Measurements from ENCODE around the gene SPTBN1. TPM values are rescaled to one million over a fixed set of nuclear protein-coding genes. Genes with fewer than 3 reads are reported as not detected.
A peak's percentile ranks its signal among the peaks of the same experiment; 100 is the strongest.

The SPTBN1 gene
- total and polyA plus RNA-seq, 4 experiments from 2014 or later, result 2.9 to 121 (median 87.3) TPM

DNA sequence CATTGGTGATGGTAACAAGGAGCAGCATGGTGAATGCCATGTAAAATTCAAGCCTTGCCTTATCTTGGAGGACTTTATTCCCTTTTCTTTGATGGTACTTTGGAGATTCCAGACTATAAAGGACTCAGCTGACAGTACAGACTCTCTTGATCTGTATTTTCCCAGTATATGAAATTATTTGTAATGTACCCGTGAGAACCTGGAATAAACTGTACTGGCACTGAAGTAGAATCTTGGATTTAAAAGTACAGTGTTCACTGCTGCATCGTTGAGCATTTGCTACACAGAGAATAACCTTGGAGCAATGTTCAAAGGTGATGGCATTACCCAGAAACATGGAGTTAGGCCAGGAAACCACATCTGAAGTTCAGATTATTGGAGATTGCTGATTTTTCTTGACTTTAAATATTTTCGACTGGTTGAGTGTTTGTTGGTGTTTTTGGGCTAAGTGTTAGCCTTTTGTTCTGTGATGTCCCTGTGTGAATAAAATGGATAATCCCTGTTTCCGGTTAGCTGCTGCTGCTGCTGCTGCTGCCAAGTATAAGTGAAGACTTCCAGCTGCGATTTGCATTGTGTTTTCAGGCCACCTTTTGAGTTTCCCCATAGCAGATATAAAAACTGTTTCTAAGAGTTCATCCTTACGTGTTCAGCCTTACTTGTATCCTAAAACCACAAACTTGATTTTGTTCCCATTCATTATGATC lies 122.0 kb downstream of the SPTBN1 start:
- POLR2A ChIA-PET (ENCODE audit: partially characterized antibody), result interaction anchor here (4.7 to 17.5 kb wide), 3 partner anchors 13 to 18 kb away, joined by 41 to 665 read pairs (median 136); no protein-coding TSS in a partner anchor
- intact Hi-C loops (cut with micrococcal nuclease), result no loop called here
- Mint-ChIP-seq H3K36me3 (peaks cover 3 to 17% of the 10 kb centered on the region in 2 donors), H3K27ac (peak overlapping the region; percentile 89 to 99 (median 94)), H3K27me3 (no peaks in the 10 kb centered on the region), H3K9me3 (no peaks in the 10 kb centered on the region), H3K4me3 (peak overlapping the region in 7 of 8 donors; percentile 49 to 83 (median 71)), H3K4me1 (peaks cover 76 to 100% (median 89%) of the 10 kb centered on the region in 4 donors)
- no peak overlapping the region for H3K4me3 ChIP-seq (ENCODE audit: low read length in 2 of 2)
- H3K4me1 ChIP-seq (ENCODE audit: insufficient read depth, low read length), result peaks cover 100% of the 10 kb centered on the region
- DNase-seq, result no peak
- no peaks in the 10 kb centered on the region for H3K27me3 ChIP-seq (ENCODE audit: insufficient read depth, low read length)
- H3K27ac ChIP-seq (ENCODE audit: low read depth, low read length), result peak overlapping the region; percentile 94
- H3K36me3 ChIP-seq (ENCODE audit: insufficient read depth, low read length), result no peaks in the 10 kb centered on the region
- CTCF ChIA-PET (ENCODE audit: partially characterized antibody), result interaction anchor here (4.0 to 14.6 kb wide), 2 partner anchors 8 to 17 kb away, joined by 18 to 199 read pairs; no protein-coding TSS in a partner anchor
- H3K9me3 ChIP-seq (ENCODE audit: control insufficient read depth in 1 of 2, low read length in 2 of 2), result no peaks in the 10 kb centered on the region

- Mint-ChIP-seq H3K36me3 (peaks cover 3 to 17% of the 10 kb centered on the region in 2 donors), H3K9me3 (no peaks in the 10 kb centered on the region), H3K27me3 (no peaks in the 10 kb centered on the region), H3K27ac (peak overlapping the region; percentile 89 to 99 (median 94)), H3K4me1 (peaks cover 78 to 100% (median 89%) of the 10 kb centered on the region in 4 donors), H3K4me3 (peak overlapping the region in 6 of 8 donors; percentile 4 to 83 (median 66))
- CTCF ChIA-PET (ENCODE audit: partially characterized antibody), result interaction anchor here (1.9 to 14.6 kb wide), 2 partner anchors 18 to 27 kb away, joined by 5 to 199 read pairs; no protein-coding TSS in a partner anchor
- Histone ChIP-seq H3K4me3 (ENCODE audit: low read length in 2 of 2) (no peak overlapping the region), H3K27me3 (ENCODE audit: insufficient read depth, low read length) (no peaks in the 10 kb centered on the region), H3K4me1 (ENCODE audit: insufficient read depth, low read length) (peaks cover 100% of the 10 kb centered on the region), H3K9me3 (ENCODE audit: control insufficient read depth in 1 of 2, low read length in 2 of 2) (no peaks in the 10 kb centered on the region), H3K27ac (ENCODE audit: low read depth, low read length) (peak overlapping the region; percentile 94), H3K36me3 (ENCODE audit: insufficient read depth, low read length) (no peaks in the 10 kb centered on the region)
- POLR2A ChIA-PET (ENCODE audit: partially characterized antibody), result interaction anchor here (1.6 to 17.5 kb wide), 5 partner anchors 9 to 23 kb away, joined by 5 to 665 read pairs (median 41); no protein-coding TSS in a partner anchor
- intact Hi-C loops (cut with micrococcal nuclease), result loop anchor here (1.0 kb wide), 1 partner anchor 11 kb away; no protein-coding TSS in a partner anchor
- DNase-seq, result no peak
Measured at GRCh38 chr2:54578648-54579045, 122.5 kb downstream of the SPTBN1 start.

DNA sequence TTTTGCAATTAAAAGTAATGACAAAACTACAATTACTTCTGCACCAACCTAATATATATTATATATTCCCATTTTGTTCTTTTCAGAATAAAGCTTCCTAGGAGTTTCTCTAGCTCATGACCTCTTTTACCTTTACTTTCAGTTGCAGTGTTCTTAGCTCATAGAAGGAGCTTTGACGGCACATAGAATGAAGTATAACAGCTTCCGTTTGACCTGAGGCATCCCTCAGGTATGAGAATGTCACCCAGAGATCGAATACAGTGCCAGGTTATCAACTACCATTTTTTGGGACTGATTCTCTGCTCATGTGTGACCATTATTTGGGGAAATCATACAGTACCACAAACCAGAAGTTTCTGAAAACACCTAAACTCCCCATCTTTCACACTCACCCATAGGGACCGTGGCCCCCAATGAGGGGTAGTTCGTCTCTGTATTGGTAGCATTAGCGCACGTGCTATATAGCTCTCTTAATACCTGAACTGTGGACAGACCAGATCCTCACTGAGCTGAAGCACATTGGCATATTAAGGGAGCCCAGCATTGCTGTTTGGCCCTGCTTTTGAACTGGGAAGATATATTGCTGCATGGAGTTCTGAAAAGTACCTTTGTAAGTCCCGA lies 123.0 kb downstream of the SPTBN1 start:
- Histone ChIP-seq H3K27me3 (ENCODE audit: insufficient read depth, low read length) (no peaks in the 10 kb centered on the region), H3K36me3 (ENCODE audit: insufficient read depth, low read length) (no peaks in the 10 kb centered on the region), H3K27ac (ENCODE audit: low read depth, low read length) (peak overlapping the region; percentile 94), H3K4me1 (ENCODE audit: insufficient read depth, low read length) (peaks cover 100% of the 10 kb centered on the region), H3K9me3 (ENCODE audit: control insufficient read depth in 1 of 2, low read length in 2 of 2) (no peaks in the 10 kb centered on the region), H3K4me3 (ENCODE audit: low read length in 2 of 2) (peak overlapping the region in 1 of 2 donors; percentile 16)
- Mint-ChIP-seq H3K9me3 (no peaks in the 10 kb centered on the region), H3K4me1 (peaks cover 80 to 99% (median 91%) of the 10 kb centered on the region in 4 donors), H3K4me3 (peak overlapping the region; percentile 40 to 86 (median 80)), H3K27me3 (no peaks in the 10 kb centered on the region), H3K36me3 (peaks cover 3 to 17% of the 10 kb centered on the region in 2 donors), H3K27ac (peak overlapping the region; percentile 93 to 99 (median 98))
- no peak for DNase-seq
- intact Hi-C loops (cut with micrococcal nuclease), result loop anchor here (1.0 kb wide), 1 partner anchor 10 kb away; no protein-coding TSS in a partner anchor
- POLR2A ChIA-PET (ENCODE audit: partially characterized antibody), result interaction anchor here (1.0 to 17.5 kb wide), 8 partner anchors 7 to 463 kb away, joined by 3 to 665 read pairs (median 24); no protein-coding TSS in a partner anchor
- CTCF ChIA-PET (ENCODE audit: partially characterized antibody), result interaction anchor here (1.1 to 14.6 kb wide), 5 partner anchors 18 to 27 kb away, joined by 3 to 199 read pairs (median 5); no protein-coding TSS in a partner anchor

GRCh38 chr2:54579682-54580620 lies 123.8 kb downstream of the SPTBN1 start:
- peak overlapping the region; percentile 94 for H3K27ac ChIP-seq (ENCODE audit: low read depth, low read length)
- peaks cover 100% of the 10 kb centered on the region for H3K4me1 ChIP-seq (ENCODE audit: insufficient read depth, low read length)
- intact Hi-C loops (cut with micrococcal nuclease), result loop anchor here (1.0 kb wide), 1 partner anchor 9 kb away; no protein-coding TSS in a partner anchor
- H3K4me3 ChIP-seq (ENCODE audit: low read length in 2 of 2), result peak overlapping the region in 1 of 2 donors; percentile 16
- peak overlapping the region; percentile 59 to 86 (median 80) for H3K4me3 Mint-ChIP-seq
- no peaks in the 10 kb centered on the region for H3K27me3 Mint-ChIP-seq
- H3K4me1 Mint-ChIP-seq, result peaks cover 77 to 99% (median 90%) of the 10 kb centered on the region in 4 donors
- ChIA-PET CTCF (ENCODE audit: partially characterized antibody) (interaction anchor here (0.6 to 14.6 kb wide), 10 partner anchors 8 to 462 kb away, joined by 3 to 199 read pairs (median 4); no protein-coding TSS in a partner anchor), POLR2A (ENCODE audit: partially characterized antibody) (interaction anchor here (0.6 to 17.5 kb wide), 12 partner anchors 8 to 1038 kb away, joined by 3 to 665 read pairs (median 6); no protein-coding TSS in a partner anchor)
- peak in 4 of 5 donors; percentile 58 to 78 (median 70) for DNase-seq
- no peaks in the 10 kb centered on the region for H3K9me3 Mint-ChIP-seq
- H3K27ac Mint-ChIP-seq, result peak overlapping the region; percentile 93 to 99 (median 98)
- peaks cover 3 to 12% of the 10 kb centered on the region in 2 donors for H3K36me3 Mint-ChIP-seq
- H3K27me3 ChIP-seq (ENCODE audit: insufficient read depth, low read length), result no peaks in the 10 kb centered on the region
- H3K9me3 ChIP-seq (ENCODE audit: control insufficient read depth in 1 of 2, low read length in 2 of 2), result no peaks in the 10 kb centered on the region
- no peaks in the 10 kb centered on the region for H3K36me3 ChIP-seq (ENCODE audit: insufficient read depth, low read length)

DNA sequence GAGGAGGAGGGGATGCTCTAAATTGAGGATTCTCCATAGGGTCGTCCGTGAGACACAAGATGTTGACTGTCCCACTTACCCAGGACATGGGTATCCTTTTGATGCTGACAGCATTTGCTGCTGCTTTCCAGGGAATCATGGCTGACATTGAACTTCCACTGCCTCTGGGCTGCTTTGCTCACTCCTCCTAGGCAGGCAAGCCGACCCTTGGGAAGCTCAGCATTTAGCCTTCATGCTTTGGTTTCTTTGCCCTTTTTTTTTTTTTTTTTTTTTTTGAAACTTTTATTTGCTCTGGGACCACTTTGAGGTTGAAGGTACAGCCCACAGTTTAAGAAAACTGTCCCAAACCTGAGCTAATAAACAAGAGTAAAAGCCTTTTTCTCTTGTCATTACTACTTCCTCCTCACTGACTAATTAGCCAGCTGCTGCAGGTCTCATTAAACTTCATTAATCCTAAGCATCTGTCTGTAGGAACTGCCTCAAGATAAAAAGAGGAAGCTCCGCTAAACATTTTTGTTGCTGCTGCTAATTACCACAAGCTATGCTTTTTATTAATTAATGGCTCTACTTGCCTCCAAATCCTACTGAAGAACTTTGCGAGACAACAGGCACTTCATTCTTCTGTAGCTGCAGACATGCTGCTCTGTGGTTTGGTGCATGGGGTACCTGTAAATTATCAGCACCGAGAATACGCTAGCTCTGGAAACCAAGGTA lies 125.4 kb downstream of the SPTBN1 start:
- intact Hi-C loops (cut with micrococcal nuclease), result no loop called here
- POLR2A ChIA-PET (ENCODE audit: partially characterized antibody), result interaction anchor here (0.9 to 17.5 kb wide), 8 partner anchors 10 to 37 kb away, joined by 3 to 665 read pairs (median 24); no protein-coding TSS in a partner anchor

More for the DNA sequence above, 125.4 kb downstream of the SPTBN1 start:
- CTCF ChIA-PET (ENCODE audit: partially characterized antibody), result interaction anchor here (1.1 to 14.6 kb wide), 8 partner anchors 9 to 44 kb away, joined by 3 to 199 read pairs (median 8); no protein-coding TSS in a partner anchor
- Mint-ChIP-seq H3K27me3 (no peaks in the 10 kb centered on the region), H3K27ac (peak overlapping the region; percentile 80 to 97 (median 89)), H3K4me3 (peak overlapping the region; percentile 46 to 84 (median 76)), H3K9me3 (no peaks in the 10 kb centered on the region), H3K36me3 (peaks cover 0 to 6% of the 10 kb centered on the region in 2 donors), H3K4me1 (peaks cover 78 to 97% (median 90%) of the 10 kb centered on the region in 4 donors)
- Histone ChIP-seq H3K4me1 (ENCODE audit: insufficient read depth, low read length) (peaks cover 100% of the 10 kb centered on the region), H3K9me3 (ENCODE audit: control insufficient read depth in 1 of 2, low read length in 2 of 2) (no peaks in the 10 kb centered on the region), H3K27ac (ENCODE audit: low read depth, low read length) (peak overlapping the region; percentile 32), H3K4me3 (ENCODE audit: low read length in 2 of 2) (peak overlapping the region in 1 of 2 donors; percentile 29), H3K36me3 (ENCODE audit: insufficient read depth, low read length) (no peaks in the 10 kb centered on the region), H3K27me3 (ENCODE audit: insufficient read depth, low read length) (no peaks in the 10 kb centered on the region)
- DNase-seq, result no peak
